HG03457 (cell line): Measurements from ENCODE around the gene BBLN.

ENCODE experiments used
- ATAC-seq: cut with Tn5 transposase; IDR thresholded peaks from one replicate; pipeline ENCODE4 v1.9.1; 2021; ENCODE audit warnings: moderate number of reproducible peaks; ENCODE audit not compliant: unreplicated experiment

Gene BBLN

GRCh38 chr9:128211186-128211980, 51.3 kb downstream of the BBLN start:
- ATAC-seq: no peak

DNA sequence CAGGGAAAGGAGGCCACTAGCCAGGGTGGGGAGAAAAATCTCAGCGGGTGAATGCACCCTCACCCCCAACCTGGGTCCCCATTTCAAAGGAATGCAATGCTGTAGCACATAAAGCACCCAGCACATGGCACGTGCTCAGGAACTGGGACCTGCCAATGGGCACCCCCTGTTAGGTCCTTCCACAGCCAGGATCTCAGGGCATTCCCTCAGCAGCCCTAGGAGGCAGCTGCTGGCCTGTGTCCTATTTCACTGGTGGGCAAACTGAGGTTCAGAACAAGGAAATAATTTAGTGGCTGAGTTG, 51.9 kb downstream of the BBLN start:
- no peak for ATAC-seq
